Heart left ventricle (tissue), 13 donors: ENCODE data around the gene CLEC4G.
"Not testable (repeated sequence)": the region's sequence is repeated elsewhere in the genome, so short reads cannot be mapped to it uniquely, and the experiment has no call there.

ENCODE experiments used
- POLR2A ChIP-seq, 2 donors: fragments of 450-650 bp; IDR thresholded peaks; one replicate each; pipeline ENCODE4 v1.6.1; 2017; ENCODE audit warnings: antibody characterized with exemption in 2 of 2, mild to moderate bottlenecking in 2 of 2, moderate library complexity in 2 of 2
- TF ChIP-seq, protein P1 (sequence below), 12 donors: fragments of 200-600 bp; sonication (generic) in 4 of 12; IDR thresholded peaks; one replicate each; pipeline versions ENCODE4 v1.5.0 to v1.8.0; 2018 to 2022; ENCODE audit warnings: antibody characterized with exemption in 12 of 12, mild to moderate bottlenecking in 5 of 12
- donor health status: ischemic (EF 13 %, LVEDD 7.1; RV severe dilation, severe dysfunction).
- donor health status: DM: no; HTN: yes; CAD: no.
- donor health status: DM: no; HTN: no; CAD: no.
- donor health status: ischemic (EF 25% LVEDD 6.9; RV normal size, moderate dysfunction).
- donor health status: ischemic (EF 25% LVEDD 5.7; RV mildly dilated, moderate dysfunction).
- donor health status: ischemic (EF 35%, LVEDD 5.7; RV mildly dilated, moderate dysfunction).
- donor health status: nonischemic (EF 11% LVEDD 7.7; RV severe dilation, severe dysfunction).
- donor health status: DM: yes; HTN: yes; CAD: no.
- donor health status: PGD.
- donor health status: ischemic (EF 29% LVEDD 5.4; RV normal size, mild dysfunction).
- donor health status: nonischemic (EF 23%, LVEDD 6.1; RV moderate dilation, normal function).

- TF ChIP-seq, protein P1, sequence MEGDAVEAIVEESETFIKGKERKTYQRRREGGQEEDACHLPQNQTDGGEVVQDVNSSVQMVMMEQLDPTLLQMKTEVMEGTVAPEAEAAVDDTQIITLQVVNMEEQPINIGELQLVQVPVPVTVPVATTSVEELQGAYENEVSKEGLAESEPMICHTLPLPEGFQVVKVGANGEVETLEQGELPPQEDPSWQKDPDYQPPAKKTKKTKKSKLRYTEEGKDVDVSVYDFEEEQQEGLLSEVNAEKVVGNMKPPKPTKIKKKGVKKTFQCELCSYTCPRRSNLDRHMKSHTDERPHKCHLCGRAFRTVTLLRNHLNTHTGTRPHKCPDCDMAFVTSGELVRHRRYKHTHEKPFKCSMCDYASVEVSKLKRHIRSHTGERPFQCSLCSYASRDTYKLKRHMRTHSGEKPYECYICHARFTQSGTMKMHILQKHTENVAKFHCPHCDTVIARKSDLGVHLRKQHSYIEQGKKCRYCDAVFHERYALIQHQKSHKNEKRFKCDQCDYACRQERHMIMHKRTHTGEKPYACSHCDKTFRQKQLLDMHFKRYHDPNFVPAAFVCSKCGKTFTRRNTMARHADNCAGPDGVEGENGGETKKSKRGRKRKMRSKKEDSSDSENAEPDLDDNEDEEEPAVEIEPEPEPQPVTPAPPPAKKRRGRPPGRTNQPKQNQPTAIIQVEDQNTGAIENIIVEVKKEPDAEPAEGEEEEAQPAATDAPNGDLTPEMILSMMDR (IDR thresholded peaks at IDR 0.05) = not testable (repeated sequence)
- TF ChIP-seq POLR2A (IDR thresholded peaks at IDR 0.05) = not testable (repeated sequence)
Observed at GRCh38 chr19:7764157-7764556, 32.2 kb upstream of the CLEC4G start.
